OCI-LY1 (cell line): Measurements from ENCODE around the gene TPCN1.

Experiments used
- H2AFZ ChIP-seq: fragments of 200-600 bp; sonication (generic), shearing (Covaris generic); 2 replicates; pipeline ENCODE4 v1.6.0; 2014; ENCODE audit warnings: antibody characterized with exemption, mild to moderate bottlenecking, low read length
- H3F3A ChIP-seq: fragments of 200-600 bp; sonication (generic), shearing (Covaris generic); 2 replicates; pipeline ENCODE4 v1.6.0; 2014; ENCODE audit warnings: mild to moderate bottlenecking, antibody characterized with exemption, low read length, moderate library complexity; ENCODE audit not compliant: insufficient read depth
- H3K27ac ChIP-seq: fragments of 200-600 bp; sonication (generic); 2 replicates; pipeline ENCODE4 v1.5.1; 2014; ENCODE audit warnings: low read length, mixed run types, mild to moderate bottlenecking, low read depth; ENCODE audit not compliant: poor library complexity, severe bottlenecking
- H3K27me3 ChIP-seq: fragments of 200-600 bp; sonication (generic); 2 replicates; pipeline ENCODE4 v1.6.0; 2014; ENCODE audit warnings: antibody characterized with exemption, mild to moderate bottlenecking, low read length, moderate library complexity; ENCODE audit not compliant: insufficient read depth
- H3K36me3 ChIP-seq: fragments of 200-600 bp; sonication (generic); 2 replicates; pipeline ENCODE4 v1.6.1; 2014; ENCODE audit warnings: mild to moderate bottlenecking, antibody characterized with exemption, low read length, moderate library complexity, mixed read lengths; ENCODE audit not compliant: insufficient read depth
- H3K4me1 ChIP-seq: fragments of 200-600 bp; sonication (generic); 2 replicates; pipeline ENCODE4 v1.5.1; 2014; ENCODE audit warnings: mild to moderate bottlenecking, low read length, moderate library complexity; ENCODE audit not compliant: insufficient read depth, severe bottlenecking
- H3K4me2 ChIP-seq: fragments of 200-600 bp; sonication (generic), shearing (Covaris generic); 2 replicates; pipeline ENCODE4 v1.6.1; 2014; ENCODE audit warnings: low read length
- H3K4me3 ChIP-seq: fragments of 200-600 bp; sonication (generic); 2 replicates; pipeline ENCODE4 v1.5.1; 2014; ENCODE audit warnings: low read length, low read depth, mild to moderate bottlenecking, mixed read lengths; ENCODE audit not compliant: poor library complexity, severe bottlenecking
- H3K79me2 ChIP-seq: fragments of 200-600 bp; shearing (Covaris generic); 2 replicates; pipeline ENCODE4 v1.6.1; 2016; ENCODE audit warnings: mixed run types, low read length, mixed read lengths; ENCODE audit not compliant: insufficient read depth
- H3K9ac ChIP-seq: fragments of 200-600 bp; sonication (generic), shearing (Covaris generic); 2 replicates; pipeline ENCODE4 v1.6.1; 2014; ENCODE audit warnings: mild to moderate bottlenecking, low read length, mixed read lengths
- H3K9me2 ChIP-seq: fragments of 200-600 bp; sonication (generic), shearing (Covaris generic); 2 replicates; pipeline ENCODE4 v1.6.1; 2014; ENCODE audit warnings: low read depth, mild to moderate bottlenecking, low read length, mixed read lengths
- H3K9me3 ChIP-seq: fragments of 200-600 bp; shearing (Covaris generic); 2 replicates; pipeline ENCODE4 v1.6.1; 2014; ENCODE audit warnings: low read length, mixed read lengths
- H4K20me1 ChIP-seq: fragments of 200-600 bp; sonication (generic), shearing (Covaris generic); 2 replicates; pipeline ENCODE4 v1.6.0; 2016; ENCODE audit warnings: mild to moderate bottlenecking, low read length; ENCODE audit not compliant: insufficient read depth
- EZH2 ChIP-seq: fragments of 200-600 bp; sonication (generic), shearing (Covaris generic); IDR thresholded peaks from 2 replicates; pipeline ENCODE4 v1.8.0; 2017; ENCODE audit warnings: borderline replicate concordance, mixed run types, mild to moderate bottlenecking, antibody characterized with exemption, low read length, moderate library complexity, mixed read lengths
- TF ChIP-seq, protein P1 (sequence below): fragments of 200-600 bp; sonication (generic), shearing (Covaris generic); IDR thresholded peaks from 2 replicates; pipeline ENCODE4 v1.5.1; 2017; ENCODE audit warnings: mild to moderate bottlenecking, antibody characterized with exemption, low read length, moderate library complexity, mixed read lengths

The TPCN1 gene

GRCh38 chr12:113248842-113249435, 27.7 kb downstream of the TPCN1 start:
- no peaks in the 10 kb centered on the region for H3K4me1 ChIP-seq
- H3K9me3 ChIP-seq, result no peaks in the 10 kb centered on the region
- H3K36me3 ChIP-seq, result peaks cover 94% of the 10 kb centered on the region
- H3K9ac ChIP-seq, result no peak overlapping the region
- no peak overlapping the region for H3K4me2 ChIP-seq
- no peaks in the 10 kb centered on the region for H4K20me1 ChIP-seq
- H3K27me3 ChIP-seq, result no peaks in the 10 kb centered on the region
- H3F3A ChIP-seq, result no peaks in the 10 kb centered on the region
- no peak for TF ChIP-seq EZH2
- TF ChIP-seq, protein P1, sequence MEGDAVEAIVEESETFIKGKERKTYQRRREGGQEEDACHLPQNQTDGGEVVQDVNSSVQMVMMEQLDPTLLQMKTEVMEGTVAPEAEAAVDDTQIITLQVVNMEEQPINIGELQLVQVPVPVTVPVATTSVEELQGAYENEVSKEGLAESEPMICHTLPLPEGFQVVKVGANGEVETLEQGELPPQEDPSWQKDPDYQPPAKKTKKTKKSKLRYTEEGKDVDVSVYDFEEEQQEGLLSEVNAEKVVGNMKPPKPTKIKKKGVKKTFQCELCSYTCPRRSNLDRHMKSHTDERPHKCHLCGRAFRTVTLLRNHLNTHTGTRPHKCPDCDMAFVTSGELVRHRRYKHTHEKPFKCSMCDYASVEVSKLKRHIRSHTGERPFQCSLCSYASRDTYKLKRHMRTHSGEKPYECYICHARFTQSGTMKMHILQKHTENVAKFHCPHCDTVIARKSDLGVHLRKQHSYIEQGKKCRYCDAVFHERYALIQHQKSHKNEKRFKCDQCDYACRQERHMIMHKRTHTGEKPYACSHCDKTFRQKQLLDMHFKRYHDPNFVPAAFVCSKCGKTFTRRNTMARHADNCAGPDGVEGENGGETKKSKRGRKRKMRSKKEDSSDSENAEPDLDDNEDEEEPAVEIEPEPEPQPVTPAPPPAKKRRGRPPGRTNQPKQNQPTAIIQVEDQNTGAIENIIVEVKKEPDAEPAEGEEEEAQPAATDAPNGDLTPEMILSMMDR, result no peak
- H2AFZ ChIP-seq, result no peak overlapping the region
- no peak overlapping the region for H3K27ac ChIP-seq
- H3K9me2 ChIP-seq, result no peaks in the 10 kb centered on the region
- H3K4me3 ChIP-seq, result no peak overlapping the region
- no peaks in the 10 kb centered on the region; the same call in none of the 2 replicates for H3K79me2 ChIP-seq

- Histone ChIP-seq H3K4me2 (no peak overlapping the region), H2AFZ (no peak overlapping the region), H3K27ac (no peak overlapping the region), H4K20me1 (no peaks in the 10 kb centered on the region), H3K4me3 (no peak overlapping the region), H3K9me3 (peaks cover 4% of the 10 kb centered on the region; the same call in 1 of the 2 replicates), H3K4me1 (no peaks in the 10 kb centered on the region), H3F3A (0 out of 2 replicates have a peak, but pooled peaks cover 2% of the 10 kb centered on the region), H3K9me2 (no peaks in the 10 kb centered on the region), H3K36me3 (peaks cover 94% of the 10 kb centered on the region), H3K79me2 (peaks cover 5% of the 10 kb centered on the region), H3K9ac (no peak overlapping the region), H3K27me3 (no peaks in the 10 kb centered on the region)
- TF ChIP-seq, protein P1, result no peak
- no peak for TF ChIP-seq EZH2
Observed at GRCh38 chr12:113249546-113249945, 28.3 kb downstream of the TPCN1 start.

- TF ChIP-seq, protein P1, result no peak
- TF ChIP-seq EZH2, result no peak
- Histone ChIP-seq H3K9me2 (no peaks in the 10 kb centered on the region), H3K4me3 (no peak overlapping the region), H3K4me1 (no peaks in the 10 kb centered on the region), H3K9ac (no peak overlapping the region), H3K4me2 (no peak overlapping the region), H3K27me3 (no peaks in the 10 kb centered on the region), H3K79me2 (peaks cover 7% of the 10 kb centered on the region), H3F3A (0 out of 2 replicates have a peak, but pooled peaks cover 3% of the 10 kb centered on the region), H3K36me3 (peaks cover 94% of the 10 kb centered on the region), H4K20me1 (no peaks in the 10 kb centered on the region), H2AFZ (no peak overlapping the region), H3K9me3 (peaks cover 7% of the 10 kb centered on the region; the same call in 1 of the 2 replicates), H3K27ac (no peak overlapping the region)
Observed at GRCh38 chr12:113250045-113250444, 28.8 kb downstream of the TPCN1 start.
